GM19397 (cell line): ENCODE data around the gene ASB13.

ENCODE experiments used
- ATAC-seq: cut with Tn5 transposase; IDR thresholded peaks from one replicate; pipeline ENCODE4 v1.9.1; 2021; ENCODE audit warnings: mild to moderate bottlenecking, moderate library complexity; ENCODE audit not compliant: unreplicated experiment

Gene ASB13

DNA sequence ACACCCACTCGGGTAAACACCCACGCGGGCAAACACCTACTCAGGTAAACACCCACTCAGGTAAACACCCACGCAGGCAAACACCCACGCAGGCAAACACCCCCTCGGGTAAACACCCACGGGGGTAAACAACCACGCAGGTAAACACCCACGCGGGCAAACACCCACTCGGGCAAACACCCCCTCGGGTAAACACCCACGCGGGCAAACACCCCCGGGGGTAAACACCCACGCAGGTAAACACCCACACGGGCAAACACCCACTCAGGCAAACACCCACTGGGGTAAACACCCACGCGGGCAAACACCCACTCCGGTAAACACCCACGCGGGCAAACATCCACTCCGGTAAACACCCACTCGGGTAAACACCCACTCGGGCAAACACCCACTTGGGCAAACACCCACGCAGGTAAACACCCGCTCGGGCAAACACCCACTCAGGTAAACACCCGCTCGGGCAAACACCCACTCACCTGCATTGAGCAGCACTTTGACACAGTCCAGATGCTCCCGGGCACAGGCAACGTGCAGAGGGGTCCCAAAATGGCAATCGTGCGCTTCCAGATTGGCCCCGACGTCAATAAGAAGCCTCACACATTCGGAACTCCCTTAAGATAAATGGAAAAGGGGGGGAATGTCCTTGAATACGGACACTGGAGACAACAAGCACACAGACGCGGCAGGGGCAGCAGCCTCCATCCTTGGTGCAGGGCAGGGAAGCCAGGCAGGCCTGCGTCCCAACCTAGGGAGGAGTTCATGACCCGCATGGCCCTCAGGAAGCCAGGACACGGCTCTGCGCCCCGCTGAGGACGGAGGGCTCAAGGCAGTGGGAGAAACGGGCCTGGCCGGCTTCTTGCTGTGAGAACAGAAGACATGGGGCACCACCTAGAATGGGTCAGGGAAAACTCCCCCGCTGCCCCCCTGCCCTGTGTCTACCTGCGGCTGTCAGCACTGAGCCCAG is 17.6 kb downstream of the ASB13 start:
- ATAC-seq: no peak

DNA sequence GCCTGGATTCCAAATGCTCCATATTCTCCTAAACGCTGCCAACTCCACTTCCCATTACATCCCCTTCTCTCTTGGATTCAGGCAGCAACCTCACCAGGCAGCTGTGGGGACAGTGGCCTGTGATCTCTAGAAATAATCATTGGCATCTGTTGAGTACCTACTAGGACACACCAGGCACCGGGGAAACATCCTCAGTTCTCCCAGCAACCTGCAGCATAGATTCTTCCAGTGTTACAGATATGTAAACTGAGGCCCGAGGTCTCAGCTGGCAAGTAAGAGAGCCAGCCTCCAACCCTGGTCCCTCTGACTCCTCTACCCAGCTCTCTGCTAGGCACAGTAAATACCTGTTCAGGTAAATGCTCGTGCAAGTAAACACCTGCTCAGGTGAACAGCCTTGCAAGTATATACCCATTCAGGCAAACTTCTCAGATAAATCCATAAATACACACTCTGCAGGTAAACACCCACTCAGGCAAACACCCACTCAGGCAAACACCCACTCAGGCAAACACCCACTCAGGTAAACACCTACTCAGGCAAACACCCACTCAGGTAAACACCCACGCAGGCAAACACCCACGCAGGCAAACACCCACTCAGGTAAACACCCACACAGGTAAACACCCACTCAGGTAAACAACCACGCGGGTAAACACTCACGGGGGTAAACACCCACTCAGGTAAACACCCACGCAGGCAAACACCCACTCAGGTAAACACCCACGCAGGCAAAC is 18.7 kb downstream of the ASB13 start:
- no peak for ATAC-seq

DNA sequence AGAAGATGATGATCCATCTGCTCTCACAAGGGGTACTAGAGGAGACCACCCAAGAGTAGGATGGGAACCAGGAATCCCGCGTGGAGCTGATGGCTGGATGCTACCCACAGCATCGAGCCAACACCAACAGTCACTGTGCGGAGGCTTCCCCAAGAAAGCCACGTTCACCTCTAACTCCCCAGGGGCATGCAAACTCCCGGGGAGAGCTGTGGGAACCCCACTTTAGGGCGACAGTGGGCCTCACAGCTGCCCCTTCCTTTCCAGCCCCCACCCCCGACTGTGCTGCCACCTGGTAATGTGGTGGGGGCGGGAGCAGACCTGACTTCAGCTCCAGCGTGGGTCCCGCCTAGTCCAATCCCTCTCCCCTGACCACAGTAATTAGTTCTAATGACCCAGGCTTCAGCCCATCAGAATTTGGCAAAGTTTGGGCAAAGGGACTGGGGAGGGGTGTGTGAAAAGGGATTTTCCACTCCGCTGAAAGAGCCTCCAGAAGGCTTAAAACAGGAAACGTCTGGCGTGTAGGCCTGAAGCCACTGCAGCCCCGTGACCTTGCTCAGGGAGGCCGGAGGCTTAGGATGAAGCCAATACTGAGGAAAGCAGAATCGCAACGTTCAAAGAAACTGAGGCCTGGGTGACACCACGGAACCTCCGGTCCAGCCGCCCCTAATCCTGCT is 20.3 kb downstream of the ASB13 start:
- ATAC-seq: no peak

DNA sequence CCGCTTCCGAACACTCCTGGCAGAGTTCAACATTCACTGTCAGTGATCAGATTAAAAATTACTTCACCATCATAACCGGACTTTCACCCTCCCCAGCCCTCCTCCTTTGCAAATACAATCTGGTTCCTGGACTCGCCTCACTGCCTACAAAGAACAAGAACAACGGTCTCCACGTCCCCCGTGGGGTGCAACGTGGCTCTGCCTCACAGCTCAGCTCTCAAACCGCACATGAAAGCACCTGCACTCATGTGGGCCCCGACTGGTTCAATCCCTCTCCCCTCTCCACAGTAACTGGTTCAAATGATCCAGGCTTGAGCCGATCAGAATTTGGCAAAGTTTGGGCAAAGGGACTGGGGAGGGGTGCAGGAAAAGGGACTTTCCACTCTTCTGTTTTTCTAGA is 21.0 kb downstream of the ASB13 start:
- ATAC-seq: no peak

DNA sequence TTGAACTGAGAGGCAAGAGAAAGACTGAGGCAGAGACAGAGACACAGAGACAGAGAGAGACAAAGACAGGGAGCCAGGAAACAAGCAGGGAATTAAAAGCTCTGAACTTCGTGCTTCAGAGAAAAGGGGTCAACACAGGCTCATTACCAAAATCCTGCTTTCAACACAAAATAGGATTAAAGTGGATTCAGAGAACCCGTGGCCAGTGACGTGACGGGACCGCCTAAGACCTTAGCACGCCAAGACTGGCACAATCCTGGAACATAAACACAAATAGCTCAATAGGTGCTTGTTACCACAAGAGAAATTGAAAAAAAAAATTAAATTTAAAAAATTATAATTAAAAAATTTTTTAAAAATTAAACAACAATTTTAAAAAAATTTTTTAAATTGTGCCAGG is 21.5 kb downstream of the ASB13 start:
- no peak for ATAC-seq

DNA sequence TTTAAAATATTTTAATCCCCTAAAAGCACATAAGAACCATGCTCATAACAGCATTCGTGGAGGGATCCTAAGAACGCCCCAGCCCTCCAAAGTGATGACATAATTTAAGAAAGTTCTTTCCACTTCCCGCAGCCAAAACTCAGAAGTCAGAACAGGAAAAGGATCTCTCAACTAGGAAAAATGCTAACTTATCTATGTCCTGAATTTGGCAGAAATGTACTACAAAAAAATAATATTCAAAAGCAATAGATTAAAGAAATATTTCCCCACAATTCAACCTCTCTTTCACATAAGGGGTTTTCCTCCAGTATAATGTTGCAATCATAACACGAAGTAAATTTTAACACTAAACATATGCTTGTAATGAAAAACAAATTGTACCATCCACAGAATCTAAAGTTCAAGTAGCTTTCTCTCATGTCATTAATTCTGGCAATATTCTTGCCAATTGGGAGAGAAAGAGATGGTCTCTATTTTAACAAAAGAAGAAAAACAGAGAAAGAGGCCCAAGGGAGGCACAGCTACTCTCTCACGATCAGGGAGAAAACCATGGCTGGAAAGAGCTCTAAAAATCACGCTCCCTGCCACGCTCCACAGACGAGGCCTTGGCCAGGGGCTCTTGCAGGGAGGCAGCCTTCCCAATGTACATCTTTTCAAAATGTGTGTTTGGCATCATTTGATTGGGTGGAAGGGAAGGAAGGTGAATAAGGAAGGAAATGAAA is 22.9 kb downstream of the ASB13 start:
- no peak for ATAC-seq

DNA sequence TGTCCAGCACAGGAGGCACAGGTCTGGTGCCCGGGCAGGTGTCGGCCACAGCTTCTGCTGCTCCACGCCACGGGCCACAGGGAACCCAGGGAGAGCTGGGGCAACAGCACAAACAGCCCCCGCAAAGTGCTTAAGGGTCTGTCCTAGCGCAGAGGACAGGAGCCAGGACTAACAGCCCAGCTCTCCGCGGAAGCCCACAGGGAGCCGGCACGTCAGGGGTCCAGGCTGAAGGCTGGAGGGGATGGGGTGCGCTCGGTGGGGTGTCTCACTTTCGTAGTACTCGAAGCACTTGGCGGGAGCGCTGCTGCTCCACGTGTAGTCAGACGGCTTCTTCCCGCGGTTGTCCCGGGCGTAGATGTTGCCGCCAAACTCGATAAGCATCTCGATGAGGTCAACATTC is 24.9 kb downstream of the ASB13 start:
- no peak for ATAC-seq

DNA sequence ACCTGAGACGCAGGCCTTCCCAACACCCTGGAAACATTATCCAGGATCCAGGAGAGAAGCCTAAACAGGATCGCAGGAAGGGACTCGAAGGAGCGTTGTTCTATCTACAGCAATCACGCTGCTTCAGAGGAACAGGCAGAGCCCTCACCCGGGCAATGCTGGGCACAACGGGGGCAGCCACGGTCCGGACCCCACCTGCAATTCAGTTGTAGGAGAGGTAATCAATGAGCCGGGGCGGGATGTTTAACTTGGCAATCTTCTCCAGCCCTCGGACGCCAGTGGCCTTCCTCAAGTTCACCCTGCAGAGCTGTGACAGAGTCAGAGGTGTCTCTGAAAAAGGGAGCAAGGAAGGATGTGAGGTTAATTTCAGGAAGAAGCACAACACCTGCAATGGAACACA is 25.9 kb downstream of the ASB13 start:
- ATAC-seq: no peak

DNA sequence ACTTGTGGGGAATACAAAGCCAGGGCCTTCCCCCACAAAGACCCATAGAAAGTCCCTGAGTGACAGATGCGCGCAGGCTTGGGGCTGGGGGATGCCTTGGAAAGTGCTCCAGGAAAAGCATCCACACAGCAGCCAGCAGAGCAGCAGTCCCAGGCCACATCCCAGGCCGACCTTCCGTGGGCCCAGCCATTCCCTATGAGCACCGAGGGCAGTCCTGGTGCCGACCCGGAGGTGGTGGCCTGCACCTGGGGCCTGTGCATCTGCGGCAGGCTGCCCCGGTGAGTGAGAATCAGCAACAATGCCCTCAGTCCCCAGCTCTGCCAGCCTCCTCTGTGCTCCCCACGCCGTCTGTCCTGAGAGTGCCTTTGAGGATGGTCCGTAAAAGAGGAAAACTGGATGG is 26.4 kb downstream of the ASB13 start:
- no peak for ATAC-seq

DNA sequence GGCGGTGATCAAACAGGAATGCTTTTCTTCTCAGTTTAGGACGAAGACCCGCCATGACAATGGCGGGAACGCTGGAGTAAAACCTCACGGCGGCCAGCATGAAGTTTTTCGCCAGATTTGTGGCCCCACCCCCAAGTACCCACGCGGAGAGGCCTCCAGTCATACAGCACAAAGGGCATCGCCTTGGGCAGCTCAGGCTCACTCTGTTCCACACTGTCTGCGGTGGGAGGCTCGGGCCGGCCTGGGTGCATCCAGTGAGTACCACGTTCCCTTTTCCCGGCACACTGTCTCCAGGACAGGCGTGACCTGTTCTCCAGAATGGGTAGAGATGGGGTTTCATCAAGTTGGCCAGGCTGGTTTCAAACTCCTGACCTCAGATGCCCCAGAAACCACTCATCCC is 27.3 kb downstream of the ASB13 start:
- ATAC-seq: no peak

DNA sequence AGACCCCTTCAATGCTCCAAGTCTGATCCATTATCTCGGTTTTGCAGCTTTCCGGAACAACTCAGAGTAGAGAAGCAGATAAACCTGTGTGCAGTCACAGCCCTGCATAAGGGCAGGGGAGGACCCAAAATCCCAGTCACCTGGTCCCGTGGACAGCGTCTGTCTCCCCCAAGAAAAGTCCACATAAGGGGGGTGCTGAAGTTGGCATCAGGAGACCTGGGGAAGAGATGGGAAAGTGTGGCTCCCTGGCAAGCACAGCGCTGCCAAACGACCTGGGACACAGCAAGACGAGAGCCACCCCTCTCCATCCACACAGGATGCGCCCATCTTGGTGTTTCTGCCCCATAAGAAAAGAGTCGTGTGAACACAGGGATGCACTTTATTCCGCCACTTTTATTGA is 27.9 kb downstream of the ASB13 start:
- no peak for ATAC-seq

DNA sequence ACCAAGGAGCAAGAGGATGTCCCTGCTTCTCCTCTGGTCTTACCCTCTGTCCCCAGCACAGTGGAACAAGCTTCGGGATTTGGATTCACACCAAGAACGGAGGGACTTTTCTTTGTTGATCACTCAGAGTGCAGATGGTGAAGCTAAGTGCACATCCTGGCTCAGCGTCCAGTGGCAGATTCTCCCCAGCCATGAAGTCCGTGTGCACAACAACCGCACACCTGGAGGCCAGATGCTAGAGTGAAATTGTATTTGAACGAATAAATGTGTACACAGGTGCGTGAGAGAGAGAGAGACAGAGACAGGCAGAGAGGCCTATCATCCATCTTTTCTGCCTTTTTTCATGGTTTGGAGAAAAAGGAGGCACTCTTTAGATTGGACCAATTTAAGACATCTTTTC is 31.5 kb downstream of the ASB13 start:
- ATAC-seq: no peak

DNA sequence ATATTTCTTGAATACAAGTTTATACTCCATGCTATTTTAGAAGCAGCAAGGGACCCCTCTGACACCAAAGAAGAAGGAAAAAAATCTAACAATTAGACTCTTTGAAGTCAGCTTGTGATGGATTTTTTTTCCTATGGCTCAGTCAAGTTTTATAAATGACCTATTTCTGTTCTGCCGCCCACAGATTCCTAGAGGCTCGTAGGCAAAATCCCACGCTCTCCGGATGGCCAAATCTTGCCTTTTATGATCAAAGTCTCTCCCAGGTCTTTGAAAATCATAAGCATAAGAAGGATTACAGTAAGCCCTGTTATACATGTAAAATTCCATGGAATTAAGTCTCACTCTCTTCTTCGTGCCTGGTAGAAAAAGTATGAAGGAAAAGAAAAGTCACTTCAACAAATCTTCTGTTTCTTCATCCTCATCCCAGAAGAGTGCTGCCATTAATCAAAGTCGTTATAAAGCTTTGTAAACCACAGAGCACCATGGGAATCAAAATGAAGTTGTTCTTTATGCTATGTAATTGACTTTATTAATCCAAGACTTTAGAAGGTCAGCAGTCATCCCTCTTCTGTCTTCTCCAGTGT is 33.1 kb downstream of the ASB13 start:
- ATAC-seq: no peak

DNA sequence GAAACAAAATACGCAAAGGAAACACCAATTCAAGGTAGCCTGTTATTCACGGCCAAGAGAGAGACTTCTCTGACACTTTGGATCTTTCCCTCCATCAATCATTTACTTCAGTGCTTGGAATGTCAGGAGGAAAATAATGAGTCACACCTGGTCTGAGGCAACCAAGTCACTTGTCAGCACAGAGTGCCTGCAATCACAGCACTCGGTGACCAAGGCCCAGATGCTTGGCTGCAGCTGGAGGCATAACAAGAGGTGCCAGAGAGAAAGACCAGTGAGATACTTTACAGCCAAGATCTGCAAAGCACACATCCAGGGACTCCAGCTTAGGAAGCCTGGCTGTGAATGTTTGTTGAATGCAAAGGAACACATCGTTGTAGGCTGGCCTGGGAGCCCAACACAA is 33.9 kb downstream of the ASB13 start:
- no peak for ATAC-seq

DNA sequence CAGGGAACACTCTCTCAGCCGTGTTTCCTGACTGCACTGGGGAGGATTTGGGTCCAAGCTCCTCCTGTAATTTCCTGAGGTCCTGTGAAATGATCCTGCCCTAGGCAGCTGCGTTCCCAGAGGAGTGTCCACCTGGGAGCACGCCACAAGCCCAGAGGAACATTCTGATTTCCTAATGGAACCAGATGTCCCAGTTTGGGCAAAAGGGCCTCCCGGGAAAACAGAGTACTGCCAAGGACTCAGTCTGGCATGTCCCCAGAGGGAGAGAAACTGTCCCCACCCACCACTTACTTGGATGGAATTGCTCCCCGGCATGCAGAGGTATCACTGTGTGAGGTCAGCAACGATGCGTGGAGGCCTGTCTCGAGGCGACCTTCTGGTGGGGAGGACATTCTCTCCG is 34.5 kb downstream of the ASB13 start:
- ATAC-seq: no peak

DNA sequence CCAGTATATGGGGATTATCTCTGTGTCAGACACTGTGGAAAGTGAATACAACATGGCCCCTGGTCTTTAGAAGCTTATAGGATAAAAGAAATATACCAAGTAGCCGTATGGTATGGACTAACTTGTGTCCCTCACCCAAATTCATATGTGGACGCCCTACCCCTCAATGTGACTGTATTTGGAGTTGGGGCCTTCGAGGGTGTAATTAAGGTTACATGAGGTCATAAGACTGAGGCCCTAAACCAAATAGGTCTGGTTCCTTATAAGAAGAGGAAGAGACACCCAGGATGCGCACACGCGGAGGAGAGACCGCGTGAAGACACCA is 36.3 kb downstream of the ASB13 start:
- ATAC-seq: peak; percentile 11

DNA sequence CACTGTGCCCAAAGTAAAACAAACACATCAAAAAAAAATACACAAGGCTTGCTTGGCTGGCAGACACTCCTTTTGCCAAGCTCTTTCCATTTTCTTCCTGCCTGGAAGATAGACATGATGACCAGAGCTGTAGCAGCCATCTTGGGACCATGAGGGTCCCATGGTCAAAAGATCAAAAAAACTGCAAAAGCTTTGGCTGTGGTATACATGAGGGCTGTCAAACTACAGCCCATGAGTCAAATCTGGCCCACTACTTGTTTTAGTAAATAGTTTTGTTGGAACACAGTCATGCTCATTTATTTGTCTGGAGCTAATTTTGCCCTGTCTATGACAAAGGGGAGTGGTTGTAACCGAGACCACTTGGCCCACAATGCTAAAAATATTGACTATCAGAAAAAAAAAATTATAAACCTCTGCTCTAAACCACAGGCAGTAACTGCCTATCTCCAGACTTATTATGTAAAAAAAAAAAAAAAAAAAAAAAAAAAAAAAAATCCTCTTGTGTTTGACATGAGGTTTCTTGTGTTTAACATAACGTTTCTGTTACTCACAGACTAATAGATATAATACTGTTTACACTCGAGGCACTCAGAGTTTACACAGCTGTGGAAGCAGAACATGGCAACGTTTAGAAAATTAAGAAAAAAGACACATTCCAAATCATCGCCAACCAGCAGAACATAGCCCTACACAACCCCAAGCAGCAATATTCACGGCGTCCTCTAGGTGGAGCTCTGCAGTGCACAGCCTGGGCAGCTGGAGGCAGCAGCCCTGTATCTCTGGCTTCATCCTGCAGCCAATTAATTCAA is 36.9 kb downstream of the ASB13 start:
- ATAC-seq: peak; percentile 73

DNA sequence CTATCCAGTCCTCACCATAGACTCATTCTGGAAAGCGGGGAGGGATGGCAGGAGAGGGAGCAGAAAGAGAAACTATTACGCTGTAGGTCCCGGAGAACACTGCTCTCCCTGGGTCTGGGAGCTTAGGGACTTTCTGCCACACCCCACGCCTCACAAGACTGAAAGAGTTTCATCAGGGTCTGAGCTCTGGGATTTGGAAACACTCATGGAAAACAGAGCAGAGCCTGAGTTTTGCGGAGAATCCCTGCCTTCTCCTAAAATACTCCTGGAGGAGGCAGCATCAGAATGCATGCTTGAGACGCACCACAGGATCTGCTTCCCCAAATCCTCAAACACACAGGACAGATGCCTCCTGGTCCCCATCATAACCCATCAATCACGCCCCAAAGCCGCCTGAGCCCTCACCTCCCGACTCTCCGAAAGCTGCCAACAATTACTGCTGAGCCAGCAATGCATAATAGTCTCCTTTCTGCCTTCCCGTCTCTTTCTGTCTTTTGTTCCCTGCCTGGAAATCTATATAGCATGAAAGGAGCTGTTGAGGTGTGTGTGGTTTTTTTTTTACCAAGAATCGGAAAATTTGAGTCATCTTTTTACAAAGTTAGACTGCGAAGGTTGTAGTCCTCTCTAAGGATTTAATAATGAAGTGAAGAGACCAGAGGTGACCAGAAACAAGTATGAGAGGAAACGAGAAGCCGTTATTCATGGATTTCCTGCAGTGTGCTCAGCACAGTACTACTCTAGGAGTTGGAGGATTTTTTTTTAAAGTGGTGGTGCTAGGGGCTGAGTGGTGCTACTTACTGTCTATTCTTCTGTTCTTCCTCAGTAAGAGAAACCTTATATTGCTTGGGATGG is 37.7 kb downstream of the ASB13 start:
- no peak for ATAC-seq

DNA sequence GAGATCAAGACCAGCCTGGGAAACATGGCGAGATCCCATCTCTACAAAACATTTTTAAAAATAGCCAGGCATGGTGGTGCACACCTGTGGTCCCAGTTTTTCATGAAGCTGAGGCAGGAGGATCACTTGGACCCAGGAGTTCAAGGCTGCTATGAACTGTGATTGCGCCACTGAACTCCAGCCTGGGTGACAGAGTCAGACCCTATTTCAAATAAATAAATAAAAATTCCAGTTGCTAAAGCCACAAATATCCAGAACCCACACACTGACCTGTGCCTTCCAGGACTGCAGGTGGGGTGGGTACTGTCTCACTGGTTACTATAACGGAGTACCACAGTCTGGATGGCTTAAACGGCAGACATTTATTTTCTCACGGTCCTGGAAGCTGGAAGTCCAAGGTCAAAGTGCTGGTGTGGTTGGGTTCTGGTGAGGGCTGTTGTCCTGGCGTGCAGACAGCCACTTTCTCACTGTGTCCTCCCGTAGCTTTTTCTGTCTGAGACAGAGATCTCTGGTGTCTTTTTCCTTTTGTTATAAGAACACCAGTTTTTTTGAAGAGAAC is 38.8 kb downstream of the ASB13 start:
- no peak for ATAC-seq
